Measurements from ENCODE around the gene CIAO2A. TPM values are rescaled to one million over a fixed set of nuclear protein-coding genes. Genes with fewer than 3 reads are reported as not detected.

CIAO2A gene
- total RNA-seq, 1 experiment from 2014 or later: 89.8 TPM

DNA sequence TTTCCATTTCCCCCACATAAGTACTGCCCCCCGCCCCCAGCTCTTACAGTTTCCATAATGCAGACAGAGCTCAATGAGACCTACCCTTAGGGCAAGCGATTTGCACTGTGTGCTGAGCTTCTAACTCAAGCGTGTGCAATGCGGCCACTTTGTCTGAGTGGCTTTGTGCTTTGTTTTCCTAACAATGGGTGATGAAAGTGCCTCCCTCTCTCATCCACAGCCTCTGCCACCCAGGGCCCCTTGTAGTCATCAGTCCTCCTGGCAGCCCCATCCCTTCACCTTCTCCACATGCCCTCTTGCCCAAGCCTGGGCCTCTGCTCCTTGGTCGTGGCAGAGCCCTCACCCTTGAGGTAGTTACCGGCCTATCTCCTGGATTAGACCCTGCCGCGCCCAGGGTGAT, 64.5 kb downstream of the CIAO2A start:
- ChIA-PET POLR2A (no interaction called here), CTCF (no interaction called here)
- BruUV-seq (replicated peaks): no TSS peak
- no peak overlapping the region for H3K4me3 ChIP-seq (ENCODE audit: low read depth in 2 of 2, low read length in 2 of 2)
- no peak for ATAC-seq
- no peaks in the 10 kb centered on the region for H3K27me3 ChIP-seq (ENCODE audit: control insufficient read depth, insufficient read depth, low read length)
- intact Hi-C loops (cut with micrococcal nuclease; ENCODE audit: unreplicated experiment): no loop called here
- H3K9me3 ChIP-seq (ENCODE audit: control insufficient read depth, insufficient read depth, low read depth, low read length): no peaks in the 10 kb centered on the region
- no peaks in the 10 kb centered on the region for H3K4me1 ChIP-seq (ENCODE audit: control insufficient read depth, insufficient read depth, low read length)
- TF ChIP-seq POLR2AphosphoS5 (IDR thresholded peaks at IDR 0.05; ENCODE audit: low read depth, low read length): no peak
- TF ChIP-seq CTCF (IDR thresholded peaks at IDR 0.05): no peak
- TF ChIP-seq SIN3A (IDR thresholded peaks at IDR 0.05; ENCODE audit: borderline replicate concordance, insufficient read depth, low read depth, low read length): no peak
- no peak for TF ChIP-seq REST (IDR thresholded peaks at IDR 0.05; ENCODE audit: insufficient read depth in 1 of 2, low read depth in 2 of 2, low read length in 1 of 2)
- no peak for TF ChIP-seq TCF7L2 (IDR thresholded peaks at IDR 0.05; ENCODE audit: low read depth, low read length)
- in situ Hi-C loops (cut with HindIII; ENCODE audit: low pct_unique_long_range_greater_than_20kb, low sequenced_read_pairs): no loop called here
- no peak for DNase-seq (ENCODE audit: low read depth, low spot score)
- no peak overlapping the region for H3K27ac ChIP-seq (ENCODE audit: low read length)
- no peaks in the 10 kb centered on the region for H3K36me3 ChIP-seq (ENCODE audit: control insufficient read depth, insufficient read depth, low read length)

- intact Hi-C loops (cut with micrococcal nuclease; ENCODE audit: unreplicated experiment): no loop called here
- no TSS peak for BruUV-seq (replicated peaks)
- no peak overlapping the region for H3K4me3 ChIP-seq (ENCODE audit: low read depth in 2 of 2, low read length in 2 of 2)
- in situ Hi-C loops (cut with HindIII; ENCODE audit: low pct_unique_long_range_greater_than_20kb, low sequenced_read_pairs): no loop called here
- TF ChIP-seq TCF7L2 (IDR thresholded peaks at IDR 0.05; ENCODE audit: low read depth, low read length) (no peak), SIN3A (IDR thresholded peaks at IDR 0.05; ENCODE audit: borderline replicate concordance, insufficient read depth, low read depth, low read length) (no peak), POLR2AphosphoS5 (IDR thresholded peaks at IDR 0.05; ENCODE audit: low read depth, low read length) (no peak), REST (IDR thresholded peaks at IDR 0.05; ENCODE audit: insufficient read depth in 1 of 2, low read depth in 2 of 2, low read length in 1 of 2) (no peak), CTCF (IDR thresholded peaks at IDR 0.05) (no peak)
- H3K27me3 ChIP-seq (ENCODE audit: control insufficient read depth, insufficient read depth, low read length): no peaks in the 10 kb centered on the region
- no peaks in the 10 kb centered on the region for H3K4me1 ChIP-seq (ENCODE audit: control insufficient read depth, insufficient read depth, low read length)
- H3K36me3 ChIP-seq (ENCODE audit: control insufficient read depth, insufficient read depth, low read length): no peaks in the 10 kb centered on the region
- no peaks in the 10 kb centered on the region for H3K9me3 ChIP-seq (ENCODE audit: control insufficient read depth, insufficient read depth, low read depth, low read length)
- no peak for DNase-seq (ENCODE audit: low read depth, low spot score)
- CTCF ChIA-PET: no interaction called here
- H3K27ac ChIP-seq (ENCODE audit: low read length): no peak overlapping the region
- ATAC-seq: no peak
- POLR2A ChIA-PET: interaction anchor here (0.6 to 0.7 kb wide), 2 partner anchors 137 to 766 kb away, joined by 3 to 6 read pairs; no protein-coding TSS in a partner anchor
These were observed 67.0 kb downstream of the CIAO2A start for GRCh38 chr15:64026591-64026990.
